ENCODE results near the gene FAM240B. TPM values are rescaled to one million over a fixed set of nuclear protein-coding genes. Genes with fewer than 3 reads are reported as not detected.

Gene FAM240B
- total RNA-seq, result not detected

GRCh38 chr9:38720083-38720745 is at the start of gene FAM240B:
FAM240B (minus strand) TSS chr9:38720133; CDS start chr9:38703999, 16,134 bp downstream.

Other genes starting within 250 kb of the FAM240B start
- 4.6 TPM for gene ANKRD18A, start 99.5 kb downstream of the FAM240B start, total RNA-seq

All from camera-type eye (tissue), 1 donor.